Epithelial cell of esophagus (primary cell): ENCODE data around the gene MYCN.
"Not testable (repeated sequence)": the region's sequence is repeated elsewhere in the genome, so short reads cannot be mapped to it uniquely, and the experiment has no call there.

Experiments
- DNase-seq: peaks from one replicate; pipeline ENCODE4 v3.0.0; 2010; ENCODE audit warnings: low read depth
- H3K4me3 ChIP-seq: 2 replicates; pipeline ENCODE4 v1.5.1; 2011; ENCODE audit warnings: mild to moderate bottlenecking, low read length, control low read depth
- CTCF ChIP-seq: IDR thresholded peaks from 2 replicates; pipeline ENCODE4 v1.5.1; 2011; ENCODE audit warnings: low read depth, mild to moderate bottlenecking, low read length, control low read depth, inconsistent platforms; ENCODE audit not compliant: insufficient read depth; ENCODE audit errors: missing control alignments

The MYCN gene

GRCh38 chr2:15908371-15908770 lies 32.0 kb upstream of the MYCN start:
- no peak for TF ChIP-seq CTCF
- DNase-seq: no peak
- no peak overlapping the region for H3K4me3 ChIP-seq

DNA sequence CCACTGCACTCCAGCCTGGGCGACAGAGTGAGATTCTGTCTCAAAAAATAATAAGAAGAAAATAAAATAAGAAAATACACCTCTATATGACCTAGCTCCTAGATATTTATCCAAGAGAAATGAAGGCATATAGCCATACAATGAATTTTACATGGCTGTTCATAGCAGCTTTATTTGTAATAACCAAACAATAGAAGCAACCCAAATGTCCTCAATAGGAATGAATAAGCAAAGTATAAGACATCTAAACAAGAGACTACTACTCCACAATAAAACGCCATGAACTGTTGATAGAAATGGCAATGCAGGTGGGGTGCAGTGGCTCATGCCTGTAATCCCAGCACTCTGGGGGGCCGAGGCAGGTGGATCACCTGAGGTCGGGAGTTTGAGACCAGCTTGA lies 31.2 kb upstream of the MYCN start:
- TF ChIP-seq CTCF: no peak
- DNase-seq: no peak
- H3K4me3 ChIP-seq: no peak overlapping the region

DNA sequence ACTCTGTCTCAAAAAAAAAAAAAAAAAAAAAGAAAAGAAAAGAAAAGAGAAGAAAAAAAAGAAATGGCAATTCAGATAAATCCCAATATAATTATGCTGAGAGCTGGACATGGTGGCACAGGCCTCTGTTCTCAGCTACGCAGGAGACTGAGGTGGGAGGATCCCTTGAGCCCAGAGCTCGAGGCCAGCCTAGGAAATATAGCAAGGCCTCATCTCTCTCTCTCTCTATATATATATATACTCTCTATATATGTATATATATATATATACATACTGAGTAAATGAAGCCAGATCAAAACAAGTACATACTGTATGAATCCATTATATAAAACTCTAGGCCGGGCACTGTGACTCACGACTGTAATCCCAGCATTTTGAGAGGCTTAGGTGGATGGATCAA lies 30.6 kb upstream of the MYCN start:
- no peak for DNase-seq
- H3K4me3 ChIP-seq: no peak overlapping the region
- no peak for TF ChIP-seq CTCF

GRCh38 chr2:15911270-15911669 lies 29.1 kb upstream of the MYCN start:
- not testable (repeated sequence) for H3K4me3 ChIP-seq, DNase-seq

- no peak overlapping the region for H3K4me3 ChIP-seq
- TF ChIP-seq CTCF: no peak
- no peak for DNase-seq
These were observed 28.7 kb upstream of the MYCN start for GRCh38 chr2:15911686-15912085.

DNA sequence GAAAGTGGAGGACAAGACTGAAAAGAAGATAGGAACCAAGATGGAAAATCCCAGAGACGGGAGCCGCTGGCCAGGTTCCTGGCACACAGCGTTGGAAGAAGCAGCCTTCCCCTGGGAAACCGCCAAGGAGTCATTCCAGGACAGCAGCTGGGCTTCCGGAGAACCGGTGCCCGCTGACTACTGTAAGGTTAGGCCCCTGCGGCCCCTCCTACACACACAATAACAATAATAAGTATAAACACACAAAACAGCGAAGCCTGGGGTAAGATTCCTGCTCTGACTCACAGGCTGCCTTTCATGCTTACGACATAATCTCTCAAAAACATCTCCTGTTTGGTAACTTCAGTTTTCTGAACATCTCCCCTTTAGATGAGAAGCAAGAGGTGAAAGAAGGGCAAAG lies 28.1 kb upstream of the MYCN start:
- peak; percentile 76 for DNase-seq

DNA sequence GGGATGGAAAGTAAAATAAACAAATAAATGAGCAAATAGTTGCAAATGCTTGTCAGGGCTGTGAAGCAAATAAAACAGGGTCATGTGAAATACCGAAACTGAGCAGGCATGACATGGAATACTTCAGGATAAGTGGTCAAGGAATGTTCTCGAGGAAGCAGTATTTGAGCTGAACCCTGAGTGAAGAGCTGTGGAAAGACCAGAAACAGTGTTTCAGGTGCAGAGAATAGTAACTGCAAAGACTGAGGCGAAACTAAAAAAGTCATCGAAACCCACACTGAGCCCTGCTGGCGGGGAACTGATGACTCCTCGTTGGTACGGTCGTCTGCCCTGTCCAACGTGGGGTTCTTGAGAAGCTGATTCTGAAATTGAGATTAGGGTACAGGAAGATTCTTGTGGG lies 27.2 kb upstream of the MYCN start:
- TF ChIP-seq CTCF: no peak
- H3K4me3 ChIP-seq: no peak overlapping the region
- no peak for DNase-seq

More for the DNA sequence above, 28.1 kb upstream of the MYCN start:
- H3K4me3 ChIP-seq: no peak overlapping the region
- TF ChIP-seq CTCF: no peak

DNA sequence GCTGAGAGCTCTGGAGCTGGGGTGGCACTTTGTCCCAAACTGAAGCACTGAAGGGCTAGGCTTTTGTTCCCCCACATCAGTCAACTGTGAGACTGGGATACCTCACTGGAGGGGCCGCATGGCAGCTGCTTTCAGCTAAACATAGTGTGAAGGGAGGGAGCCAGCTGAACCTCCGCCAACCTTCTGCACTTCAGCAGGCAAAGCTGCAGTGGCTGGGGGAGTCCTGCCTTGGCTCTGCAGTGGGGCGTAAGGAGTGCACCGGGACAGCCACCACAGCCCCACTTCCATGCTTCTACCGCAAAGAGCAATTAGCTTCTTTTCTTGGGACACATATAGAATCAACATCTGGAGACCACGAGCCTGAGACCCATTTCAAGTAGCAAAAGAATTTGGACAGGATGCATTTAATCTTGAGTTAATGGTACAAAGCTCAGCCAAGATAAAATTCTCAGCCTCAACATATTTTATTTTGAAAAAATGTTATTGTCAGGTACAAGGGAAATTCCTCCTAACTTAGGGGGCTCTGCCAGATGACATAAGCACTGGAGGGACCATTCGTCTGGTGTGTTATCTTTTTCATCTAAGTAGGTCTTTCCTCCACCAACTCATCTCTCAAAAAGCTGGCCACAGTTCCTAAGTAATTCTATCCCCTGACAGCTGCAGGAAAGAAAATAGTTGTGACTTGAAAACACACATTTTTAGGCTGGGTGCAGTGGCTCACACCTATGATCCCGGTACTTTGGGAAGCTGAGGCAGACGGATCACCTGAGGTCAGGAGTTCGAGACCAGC lies 25.6 kb upstream of the MYCN start:
- TF ChIP-seq CTCF: no peak
- DNase-seq: no peak
- no peak overlapping the region for H3K4me3 ChIP-seq

GRCh38 chr2:15915546-15915945 lies 24.8 kb upstream of the MYCN start:
- H3K4me3 ChIP-seq, DNase-seq: not testable (repeated sequence)
